Right lobe of liver (tissue), 6 donors: Measurements from ENCODE around the gene RHCG. TPM values are rescaled to one million over a fixed set of nuclear protein-coding genes. Genes with fewer than 3 reads are reported as not detected.

Experiments
- ATAC-seq, 4 donors: fragments of 200-7000 bp; cut with Tn5 transposase; one replicate each; pipeline ENCODE4 v1.9.1; 2020; ENCODE audit warnings: mild to moderate bottlenecking in 4 of 4, moderate library complexity in 4 of 4
- DNase-seq, 3 donors: peaks; one replicate each; pipeline ENCODE4 v3.0.0-alpha.2; 2020
- H3K27ac ChIP-seq, 3 donors: fragments of 200-600 bp; one replicate each; pipeline ENCODE4 v1.8.0; 2022
- H3K27me3 ChIP-seq, 2 donors: fragments of 200-600 bp; one replicate each; pipeline ENCODE4 v1.8.0; 2022
- H3K36me3 ChIP-seq, 4 donors: fragments of 200-600 bp; sonication (generic) in 1 of 4; one replicate each; pipeline versions ENCODE4 v1.5.1 to v1.8.0; 2017 to 2022; ENCODE audit warnings: control low read depth in 1 of 4
- H3K4me1 ChIP-seq, 4 donors: fragments of 200-600 bp; sonication (generic) in 1 of 4; one replicate each; pipeline versions ENCODE4 v1.5.1 to v1.8.0; 2017 to 2022; ENCODE audit warnings: control low read depth in 1 of 4
- H3K4me3 ChIP-seq, 3 donors: fragments of 200-600 bp; one replicate each; pipeline ENCODE4 v1.8.0; 2022
- H3K9me3 ChIP-seq, 4 donors: fragments of 200-600 bp; sonication (generic) in 1 of 4; one replicate each; pipeline versions ENCODE4 v1.5.1 to v1.8.0; 2017 to 2022; ENCODE audit warnings: control low read depth in 1 of 4
- POLR2A ChIP-seq: fragments of 450-650 bp; IDR thresholded peaks from one replicate; pipeline ENCODE4 v1.6.1; 2017; ENCODE audit warnings: antibody characterized with exemption, mild to moderate bottlenecking
- WGBS: methylation state at CpG from one replicate; pipeline ENCODE4 v1.1.6; 2018; ENCODE audit warnings: low coverage, low lambda C conversion rate; ENCODE audit not compliant: insufficient coverage; ENCODE audit errors: missing lambda C conversion rate; 5-methylcytosine and 5-hydroxymethylcytosine counted together
- intact Hi-C, 2 donors: fragments of 100-400 bp; cut with DNase I; formaldehyde crosslinking; loops; one replicate each; pipeline versions ENCODE4 v1.11.2 to v1.14.1; 2022
- total RNA-seq, 6 experiments: library from RNA; depleted of rRNA in 2 of 6; stranded (reverse); fragments of >200 nt in 2 of 6; fragmentation: NEBNext Ultra II Directional in 3 of 6; extraction: Animal tissue kit (Norgen Biotek cat#: 25700) in 3 of 6; gene quantifications; one replicate each; pipeline versions ENCODE4 v1.1.0 to v1.2.4, GENCODE V29; 2016 to 2023
- TF ChIP-seq, protein P1 (sequence below), 4 donors: fragments of 200-600 bp in 3 of 4; fragments of 450-650 bp in 1 of 4; IDR thresholded peaks; one replicate each; pipeline versions ENCODE4 v1.5.1 to v1.8.0; 2016 to 2022; ENCODE audit warnings: antibody characterized with exemption in 4 of 4, mild to moderate bottlenecking in 2 of 4
- donor health status: DM: no; HTN: yes; CAD: no.
- donor health status: DM: no; HTN: no; CAD: no.
- donor health status: DM: no; HTN: no; CAD: no.
- donor health status: DM: no; HTN: yes; CAD: no.
- donor health status: DM: no; HTN: yes; CAD: no.

RHCG gene
- total RNA-seq, 6 experiments from 2014 or later, result 0.20 to 0.82 (median 0.37) TPM; not detected in 1

DNA sequence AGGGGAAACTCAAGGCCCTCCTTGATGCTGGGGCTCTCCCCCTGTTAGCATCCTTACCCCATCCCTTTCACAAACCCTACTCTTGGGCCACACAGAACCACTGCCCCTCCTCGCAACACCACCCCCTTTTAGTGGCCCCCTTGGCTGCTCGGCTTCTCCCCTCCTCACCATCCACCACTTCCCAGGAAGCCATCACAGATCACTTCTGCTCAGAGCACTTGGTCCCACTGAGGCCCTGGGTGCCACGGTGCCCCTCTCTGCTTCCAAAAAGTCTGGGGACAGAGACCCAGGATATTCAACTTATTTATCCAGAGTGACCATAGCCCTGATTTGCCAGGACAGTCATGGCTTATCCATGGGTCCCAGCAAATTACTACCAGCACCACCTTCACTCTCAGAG is 2.4 kb downstream of the RHCG start:
- H3K27me3 ChIP-seq, result no peaks in the 10 kb centered on the region
- DNase-seq, result peak in 2 of 3 donors; percentile 19 to 20

DNA sequence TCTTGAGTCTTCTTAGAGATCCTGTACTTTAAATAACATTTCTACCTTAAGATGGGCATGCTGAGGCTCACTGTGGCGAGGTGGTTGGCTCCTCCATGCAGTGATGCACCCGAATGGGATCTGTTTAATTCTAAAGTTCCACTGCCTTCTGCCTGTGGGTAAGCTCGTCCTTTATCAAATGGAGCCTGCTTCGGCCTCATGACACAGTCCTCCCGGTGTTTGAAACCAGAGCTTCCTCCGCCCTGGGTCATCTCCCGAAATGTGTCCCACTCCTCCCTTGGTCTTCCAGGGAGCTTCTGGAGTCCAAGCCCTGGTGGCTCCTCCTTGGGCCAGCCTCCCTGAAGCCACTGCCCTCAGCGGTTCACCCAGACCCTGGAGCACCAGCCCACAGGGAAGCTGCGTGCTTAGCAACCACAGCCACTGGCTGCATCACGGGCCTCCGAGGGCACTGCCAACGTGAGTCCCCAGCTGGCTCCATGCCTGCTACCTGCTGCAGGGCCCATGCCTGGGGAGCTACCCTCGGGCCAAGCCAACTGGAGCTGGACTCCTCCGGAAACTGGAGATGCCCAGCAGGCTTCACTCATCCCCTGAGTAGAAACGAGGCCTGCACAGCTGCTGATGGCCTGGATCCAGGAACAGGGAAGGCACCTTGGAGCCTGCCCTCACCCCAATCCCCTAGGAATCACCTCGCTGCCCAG is 3.3 kb downstream of the RHCG start:
- no peaks in the 10 kb centered on the region for H3K4me1 ChIP-seq
- ATAC-seq (no peak), DNase-seq (peak in 2 of 3 donors; percentile 40)
- intact Hi-C loops, result loop anchor here (10.0 kb wide), 1 partner anchor 62 kb away; no protein-coding TSS in a partner anchor
- TF ChIP-seq POLR2A, result no peak
- TF ChIP-seq, protein P1, sequence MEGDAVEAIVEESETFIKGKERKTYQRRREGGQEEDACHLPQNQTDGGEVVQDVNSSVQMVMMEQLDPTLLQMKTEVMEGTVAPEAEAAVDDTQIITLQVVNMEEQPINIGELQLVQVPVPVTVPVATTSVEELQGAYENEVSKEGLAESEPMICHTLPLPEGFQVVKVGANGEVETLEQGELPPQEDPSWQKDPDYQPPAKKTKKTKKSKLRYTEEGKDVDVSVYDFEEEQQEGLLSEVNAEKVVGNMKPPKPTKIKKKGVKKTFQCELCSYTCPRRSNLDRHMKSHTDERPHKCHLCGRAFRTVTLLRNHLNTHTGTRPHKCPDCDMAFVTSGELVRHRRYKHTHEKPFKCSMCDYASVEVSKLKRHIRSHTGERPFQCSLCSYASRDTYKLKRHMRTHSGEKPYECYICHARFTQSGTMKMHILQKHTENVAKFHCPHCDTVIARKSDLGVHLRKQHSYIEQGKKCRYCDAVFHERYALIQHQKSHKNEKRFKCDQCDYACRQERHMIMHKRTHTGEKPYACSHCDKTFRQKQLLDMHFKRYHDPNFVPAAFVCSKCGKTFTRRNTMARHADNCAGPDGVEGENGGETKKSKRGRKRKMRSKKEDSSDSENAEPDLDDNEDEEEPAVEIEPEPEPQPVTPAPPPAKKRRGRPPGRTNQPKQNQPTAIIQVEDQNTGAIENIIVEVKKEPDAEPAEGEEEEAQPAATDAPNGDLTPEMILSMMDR (IDR thresholded peaks at IDR 0.05), result no peak
- no peaks in the 10 kb centered on the region for H3K27me3 ChIP-seq
- H3K9me3 ChIP-seq, result no peaks in the 10 kb centered on the region
- H3K4me3 ChIP-seq, result no peak overlapping the region
- H3K36me3 ChIP-seq, result no peaks in the 10 kb centered on the region
- WGBS, result 70% methylated on average over 2 of the region's 16 CpGs
- H3K27ac ChIP-seq, result no peak overlapping the region

More for the DNA sequence above, 2.4 kb downstream of the RHCG start:
- no peak overlapping the region for H3K4me3 ChIP-seq
- H3K9me3 ChIP-seq, result no peaks in the 10 kb centered on the region
- no peak overlapping the region for H3K27ac ChIP-seq
- intact Hi-C loops, result loop anchor here (10.0 kb wide), 1 partner anchor 61 kb away; no protein-coding TSS in a partner anchor
- H3K36me3 ChIP-seq, result no peaks in the 10 kb centered on the region
- 75% methylated on average over 3 of the region's 3 CpGs for WGBS
- ATAC-seq, result no peak
- no peaks in the 10 kb centered on the region for H3K4me1 ChIP-seq
- TF ChIP-seq, protein P1 (IDR thresholded peaks at IDR 0.05), result no peak
- no peak for TF ChIP-seq POLR2A

DNA sequence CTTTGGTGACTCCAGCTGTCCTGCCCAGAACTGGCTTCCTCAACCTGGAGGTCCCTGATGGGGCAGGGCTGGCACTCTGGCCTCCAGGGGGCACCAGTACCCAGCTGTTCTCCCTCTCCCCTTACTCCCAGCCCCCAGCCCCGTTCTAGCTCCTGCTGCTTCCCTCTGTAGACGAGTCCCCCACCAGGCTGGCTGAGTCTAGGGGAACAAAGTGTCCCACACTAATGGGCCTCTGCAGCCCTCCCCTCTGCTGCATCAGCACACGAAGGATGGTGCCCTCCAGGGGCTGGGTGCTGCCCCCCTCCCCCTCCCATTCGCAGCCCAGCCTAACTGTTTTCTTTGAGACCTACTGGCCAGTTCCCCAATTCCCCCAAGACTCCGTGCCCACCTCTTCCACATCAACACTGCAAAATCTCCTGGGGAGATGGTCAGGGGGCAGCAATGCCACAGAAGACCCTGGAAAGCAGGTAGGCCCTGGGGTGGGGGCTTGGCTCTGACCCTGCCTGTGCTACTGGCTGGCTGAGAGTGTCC is 4.2 kb downstream of the RHCG start:
- intact Hi-C loops, result loop anchor here (10.0 kb wide), 1 partner anchor 63 kb away; no protein-coding TSS in a partner anchor
- Histone ChIP-seq H3K4me3 (no peak overlapping the region), H3K4me1 (no peaks in the 10 kb centered on the region), H3K27me3 (no peaks in the 10 kb centered on the region), H3K9me3 (no peaks in the 10 kb centered on the region), H3K36me3 (no peaks in the 10 kb centered on the region), H3K27ac (no peak overlapping the region)
- no peak for TF ChIP-seq POLR2A
- TF ChIP-seq, protein P1 (IDR thresholded peaks at IDR 0.05), result peak in 3 of 4 donors; percentile 24 to 31 (median 28)
- DNase-seq (peak in 2 of 3 donors; percentile 30 to 51), ATAC-seq (peak in 1 of 4 donors; percentile 28)
- 41% methylated on average over 4 of the region's 5 CpGs for WGBS

DNA sequence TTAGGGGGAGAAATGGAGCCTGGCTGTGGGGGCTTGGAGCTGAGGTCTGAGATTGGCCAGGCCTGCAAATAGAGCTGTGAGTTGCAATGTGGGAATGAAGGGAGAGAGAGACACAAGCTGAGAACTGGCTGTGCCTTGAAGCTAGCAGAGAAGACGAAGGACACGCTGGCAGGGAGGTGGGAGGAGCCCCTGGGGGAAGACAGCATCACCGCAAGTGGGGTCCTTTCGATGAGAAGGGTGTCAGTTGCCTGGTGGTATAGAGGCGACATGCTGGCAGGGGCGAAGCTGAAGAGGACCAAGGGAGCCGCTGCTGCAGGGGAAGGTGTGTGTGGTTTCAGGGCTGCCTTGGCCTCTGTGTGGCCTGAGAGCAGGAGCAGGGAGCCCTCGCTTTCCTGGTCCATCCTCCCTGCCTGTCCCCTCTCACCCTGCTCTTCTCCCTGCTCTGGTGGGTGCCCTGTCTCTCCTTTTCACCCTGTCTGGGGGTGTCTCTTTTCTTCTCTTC is 5.5 kb downstream of the RHCG start:
- Histone ChIP-seq H3K27ac (no peak overlapping the region), H3K36me3 (no peaks in the 10 kb centered on the region), H3K4me1 (no peaks in the 10 kb centered on the region), H3K4me3 (no peak overlapping the region), H3K9me3 (no peaks in the 10 kb centered on the region), H3K27me3 (no peaks in the 10 kb centered on the region)
- ATAC-seq, result no peak
- peak in 2 of 3 donors; percentile 21 to 24 for DNase-seq
- no peak for TF ChIP-seq POLR2A
- TF ChIP-seq, protein P1 (IDR thresholded peaks at IDR 0.05), result no peak
- WGBS, result 56% methylated on average over 3 of the region's 8 CpGs
- intact Hi-C loops, result loop anchor here (10.0 kb wide), 1 partner anchor 64 kb away; no protein-coding TSS in a partner anchor
